ELR (cell line): ENCODE data around the gene NDUFB10.

Experiments used
- DNase-seq: peaks from one replicate; pipeline ENCODE4 v3.0.0-alpha.2; 2015; ENCODE audit warnings: low read depth

NDUFB10 gene

DNA sequence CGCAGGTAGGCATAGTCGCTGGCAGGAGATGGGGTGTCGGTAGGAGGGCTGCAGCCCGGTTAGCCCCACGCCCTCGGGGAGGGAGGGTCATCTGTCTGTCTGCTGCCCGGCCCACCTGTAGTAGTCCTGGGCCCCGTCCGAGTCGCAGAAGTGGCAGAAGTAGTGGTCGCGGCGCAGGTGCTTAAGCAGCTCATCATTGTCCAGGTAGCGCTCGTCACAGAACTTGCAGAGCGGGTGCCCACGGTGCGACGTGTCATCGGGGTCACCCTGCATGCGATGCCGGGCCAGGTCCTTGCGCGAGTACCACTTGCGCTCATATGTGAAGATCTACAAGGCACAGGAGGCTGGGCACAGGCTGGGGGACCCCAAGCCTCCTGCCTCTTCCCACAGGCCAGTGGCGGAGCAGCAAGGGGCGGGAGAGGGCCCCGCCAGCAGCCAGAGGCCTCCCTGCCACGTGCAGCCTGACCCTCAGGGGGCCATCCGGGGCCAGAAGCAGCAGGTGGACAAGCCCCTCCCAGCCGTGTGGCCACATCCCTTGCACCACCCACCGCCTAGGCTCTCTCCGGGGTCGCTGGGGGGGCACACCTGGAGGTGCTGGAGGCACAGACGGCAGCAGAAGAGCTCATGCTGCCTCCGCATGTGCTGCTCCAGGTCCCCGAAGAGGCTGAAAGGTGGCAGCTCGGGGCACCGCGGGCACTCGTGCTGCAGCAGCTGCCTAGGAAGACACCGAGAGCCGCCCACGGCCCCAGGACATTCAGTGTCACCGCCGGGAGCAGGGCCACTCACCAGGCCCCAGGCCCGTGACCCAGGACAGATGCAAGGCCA, 43.3 kb downstream of the NDUFB10 start:
- DNase-seq = no peak

- no peak for DNase-seq
Observed at GRCh38 chr16:2003231-2003826, 44.0 kb downstream of the NDUFB10 start.

DNA sequence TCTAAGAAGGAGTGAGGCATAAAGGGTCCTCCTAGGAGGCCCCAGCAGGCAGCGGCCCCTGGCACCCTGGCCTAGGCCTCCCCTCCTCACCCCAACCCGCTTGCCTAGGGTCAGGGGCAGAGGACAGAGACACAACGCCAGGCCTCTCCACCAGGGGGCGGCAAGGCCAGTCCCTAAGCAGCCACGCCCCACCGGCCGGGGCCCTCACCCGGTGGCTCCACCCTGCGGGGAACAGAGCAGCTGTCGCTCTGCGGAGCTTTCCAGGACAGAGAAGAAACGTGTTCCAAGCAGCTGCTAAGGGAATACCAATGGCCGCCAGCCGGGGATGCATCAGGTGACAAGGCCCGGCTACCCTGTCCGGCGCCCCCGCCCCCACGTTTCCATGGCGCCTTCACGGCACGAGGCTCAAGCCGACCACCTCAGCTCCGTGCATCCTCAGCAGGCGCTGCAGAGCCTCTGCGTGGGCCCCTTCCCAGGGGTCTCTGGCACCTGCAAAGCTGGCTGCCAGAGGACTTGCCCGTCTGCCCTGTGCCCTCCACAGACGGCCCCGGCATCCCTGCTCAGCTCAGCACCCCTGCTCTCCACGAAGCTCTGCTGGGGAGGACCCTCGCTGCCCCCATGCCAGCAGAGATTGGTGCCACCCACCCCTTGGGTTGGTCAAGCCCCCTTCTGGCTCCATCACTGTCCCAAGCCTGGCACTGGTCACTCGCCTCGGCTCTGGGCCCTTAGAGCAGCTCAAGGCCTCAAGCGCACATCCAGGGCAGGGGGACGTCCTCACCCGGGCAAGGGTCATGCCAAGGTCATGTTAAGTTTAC, 44.7 kb downstream of the NDUFB10 start:
- peak; percentile 83 for DNase-seq

- DNase-seq = no peak
Observed at GRCh38 chr16:2004795-2005517, 45.6 kb downstream of the NDUFB10 start.

- no peak for DNase-seq
Observed at GRCh38 chr16:2005646-2006045, 46.3 kb downstream of the NDUFB10 start.

DNA sequence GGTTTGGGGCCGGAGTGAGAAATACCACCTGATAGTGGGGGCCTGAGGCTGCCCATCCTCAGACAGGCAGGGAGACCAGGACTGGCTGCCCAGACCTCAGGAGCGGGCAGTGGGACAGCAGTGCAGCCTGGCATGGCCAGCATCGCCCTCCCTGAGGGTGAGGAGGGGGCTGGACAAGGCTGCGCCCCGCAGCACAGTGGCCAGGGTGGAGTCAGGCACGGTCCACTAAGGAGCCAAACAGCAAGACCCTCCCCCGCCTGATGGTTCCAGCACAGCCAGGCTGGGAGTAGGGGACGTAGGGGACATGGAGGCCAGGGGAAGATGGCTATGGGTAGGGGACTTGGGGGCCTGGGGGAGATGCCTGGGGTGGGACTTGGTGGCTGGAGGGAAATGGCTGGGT, 47.0 kb downstream of the NDUFB10 start:
- no peak for DNase-seq

DNA sequence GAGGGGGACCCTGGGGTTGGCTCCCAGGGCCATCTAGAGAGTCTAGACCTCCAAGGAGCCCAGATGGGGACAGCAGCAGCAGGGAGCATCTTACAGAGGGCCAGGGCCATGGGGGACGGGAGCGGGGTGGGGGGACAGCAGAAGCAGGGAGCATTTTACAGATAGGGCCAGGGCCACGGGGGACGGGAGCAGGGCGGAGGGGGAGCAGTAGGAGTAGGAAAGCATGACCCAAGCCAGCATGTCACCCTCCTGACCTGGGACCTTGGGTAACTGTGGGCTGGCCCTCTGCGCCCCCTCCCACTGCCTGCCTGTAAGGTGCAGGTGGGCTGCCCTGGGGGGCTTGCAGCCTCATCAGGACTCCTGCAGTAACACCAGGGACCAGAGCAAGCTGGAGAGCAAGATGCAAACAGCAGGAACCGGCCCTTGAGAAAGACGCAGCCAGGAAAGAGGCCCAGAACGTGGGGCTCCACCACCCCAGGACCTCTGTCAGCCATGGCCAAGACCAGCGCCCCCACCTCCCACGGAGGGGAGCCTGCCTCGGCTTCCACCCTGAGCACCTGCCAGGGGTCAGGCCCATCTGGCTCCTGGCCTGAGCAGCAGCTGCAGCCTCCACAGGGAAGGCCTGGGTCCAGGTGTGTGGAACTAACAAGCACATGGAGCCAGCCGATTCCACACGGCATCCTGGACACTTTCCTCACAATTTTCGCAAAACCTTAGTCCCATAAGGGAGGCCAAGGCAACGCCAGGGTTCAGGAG, 47.9 kb downstream of the NDUFB10 start:
- DNase-seq = no peak

DNA sequence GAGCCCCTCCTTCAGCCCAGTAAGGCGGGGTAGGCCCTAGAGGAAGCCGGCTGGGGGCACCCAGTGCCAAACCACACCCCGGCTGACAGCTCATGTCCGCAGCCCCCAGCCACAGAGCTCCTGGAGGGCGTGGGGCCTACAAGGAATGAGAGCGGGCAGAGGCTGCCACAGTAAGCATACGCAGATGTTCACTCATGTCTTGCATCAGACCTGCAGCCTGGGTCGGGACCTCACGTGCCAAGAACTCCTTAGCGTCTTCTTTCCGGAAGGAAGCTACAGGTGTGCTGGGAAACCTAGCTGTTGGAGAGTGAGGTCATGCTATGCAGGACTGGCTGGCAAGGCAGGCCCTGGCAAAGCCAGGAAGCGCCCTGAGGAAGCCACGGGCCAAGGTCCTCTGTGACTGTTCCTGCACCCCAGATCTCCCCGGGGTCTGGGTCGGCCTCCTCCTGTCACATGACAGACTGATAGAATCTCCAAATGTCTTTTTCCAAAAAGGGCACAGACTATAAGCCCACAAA, 48.7 kb downstream of the NDUFB10 start:
- DNase-seq = peak; percentile 61

- peak; percentile 45 for DNase-seq
Observed at GRCh38 chr16:2008631-2009163, 49.4 kb downstream of the NDUFB10 start.

- DNase-seq = no peak
Observed at GRCh38 chr16:2009164-2009711, 49.9 kb downstream of the NDUFB10 start.

GRCh38 chr16:2009791-2010510, 50.6 kb downstream of the NDUFB10 start, which contains the start of gene ZNF598:
Gene ZNF598, minus strand, starts transcription at chr16:2009821.
- DNase-seq = peak; percentile 86
